Fibroblast of lung (primary cell): ENCODE results near the gene DBH. TPM values are rescaled to one million over a fixed set of nuclear protein-coding genes. Genes with fewer than 3 reads are reported as not detected.

Experiments
- DNase-seq, 2 donors: peaks; one replicate each; pipeline versions ENCODE4 v3.0.0 to v3.0.0-alpha.2; 2010; ENCODE audit warnings: low read depth in 2 of 2
- H2AFZ ChIP-seq: 2 replicates; pipeline ENCODE4 v1.5.1; 2012; ENCODE audit warnings: low read length, control low read depth, inconsistent platforms
- H3K27ac ChIP-seq: 2 replicates; pipeline ENCODE4 v1.5.1; 2011; ENCODE audit warnings: low read length, control low read depth; ENCODE audit not compliant: insufficient read depth
- H3K27me3 ChIP-seq: 2 replicates; pipeline ENCODE4 v1.5.1; 2011; ENCODE audit warnings: mild to moderate bottlenecking, low read length; ENCODE audit not compliant: control insufficient read depth, insufficient read depth
- H3K36me3 ChIP-seq: 2 replicates; pipeline ENCODE4 v1.5.1; 2011; ENCODE audit warnings: low read length; ENCODE audit not compliant: control insufficient read depth, insufficient read depth
- H3K4me1 ChIP-seq: 2 replicates; pipeline ENCODE4 v1.5.1; 2011; ENCODE audit warnings: low read length; ENCODE audit not compliant: control insufficient read depth, insufficient read depth; ENCODE audit errors: extremely low read depth
- H3K4me2 ChIP-seq: 2 replicates; pipeline ENCODE4 v1.5.1; 2011; ENCODE audit warnings: low read length, control low read depth; ENCODE audit not compliant: insufficient read depth; ENCODE audit errors: extremely low read depth
- H3K4me3 ChIP-seq, 4 experiments: fragments of 200-600 bp in 1 of 4; sonication (generic) in 1 of 4; replicated peaks in 1 of 4; 2 replicates each; pipeline ENCODE4 v1.5.1; 2011 to 2016; ENCODE audit warnings: low read length in 4 of 4, low read depth in 3 of 4, mild to moderate bottlenecking in 3 of 4, control low read depth in 2 of 4, inconsistent platforms in 1 of 4, mixed read lengths in 1 of 4; ENCODE audit not compliant: insufficient read depth in 1 of 4; ENCODE audit errors: control extremely low read depth in 1 of 4
- H3K79me2 ChIP-seq: 2 replicates; pipeline ENCODE4 v1.5.1; 2012; ENCODE audit warnings: mild to moderate bottlenecking, low read length, inconsistent platforms; ENCODE audit not compliant: control insufficient read depth, insufficient read depth
- H3K9ac ChIP-seq: 2 replicates; pipeline ENCODE4 v1.5.1; 2011; ENCODE audit warnings: mild to moderate bottlenecking, low read length, control low read depth; ENCODE audit not compliant: insufficient read depth
- H3K9me3 ChIP-seq: 2 replicates; pipeline ENCODE4 v1.5.1; 2012; ENCODE audit warnings: low read depth, low read length; ENCODE audit not compliant: control insufficient read depth, insufficient read depth
- H4K20me1 ChIP-seq: 2 replicates; pipeline ENCODE4 v1.5.1; 2011; ENCODE audit warnings: low read length; ENCODE audit not compliant: control insufficient read depth, insufficient read depth; ENCODE audit errors: extremely low read depth
- CTCF ChIP-seq, 2 donors: IDR thresholded peaks in 1 of 2; conservative IDR thresholded peaks in 1 of 2; 1 replicate in 1 of 2; 2 replicates in 1 of 2; pipeline ENCODE4 v1.5.1; 2011 to 2012; ENCODE audit warnings: low read length in 2 of 2, control low read depth in 1 of 2, inconsistent platforms in 1 of 2, low read depth in 1 of 2, mild to moderate bottlenecking in 1 of 2
- EZH2 ChIP-seq: IDR thresholded peaks from 2 replicates; pipeline ENCODE4 v1.5.1; 2012; ENCODE audit warnings: low read length, control low read depth, mild to moderate bottlenecking; ENCODE audit errors: missing control alignments
- polyA plus RNA-seq, 2 donors: library from polyadenylated mRNA; depleted of rRNA in 1 of 2; stranded (reverse) in 1 of 2; unstranded in 1 of 2; fragments of >200 nt; gene quantifications; 2 replicates each; pipeline ENCODE4 v1.2.1, GENCODE V29; 2011 to 2012; ENCODE audit warnings: missing spikeins in 1 of 2
- total RNA-seq: library from RNA; depleted of rRNA; stranded (reverse); fragments of >200 nt; gene quantifications from 2 replicates; pipeline ENCODE4 v1.2.1, GENCODE V29; 2014

DBH gene
- total and polyA plus RNA-seq, 2 donors (not counting 1 experiment from before 2014, with no cell fraction given) = not detected

- TF ChIP-seq CTCF (conservative IDR thresholded peaks at IDR 0.05 in 1 of 2, IDR thresholded peaks at IDR 0.05 in 1 of 2; ENCODE audit: low read depth in 1 of 2, low read length in 2 of 2) (peak in 1 of 2 donors; percentile 4), EZH2 (no peak)
- Histone ChIP-seq H2AFZ (no peak overlapping the region), H3K4me3 (no peak overlapping the region), H3K9ac (no peak overlapping the region), H3K27me3 (no peaks in the 10 kb centered on the region), H3K36me3 (no peaks in the 10 kb centered on the region), H3K79me2 (no peaks in the 10 kb centered on the region), H3K9me3 (no peaks in the 10 kb centered on the region), H4K20me1 (no peaks in the 10 kb centered on the region), H3K4me2 (no peak overlapping the region), H3K4me1 (no peaks in the 10 kb centered on the region), H3K27ac (no peak overlapping the region)
- DNase-seq = no peak
Observed at GRCh38 chr9:133664173-133665050, 28.2 kb downstream of the DBH start.

- H3K9ac ChIP-seq = no peak overlapping the region
- no peak overlapping the region for H2AFZ ChIP-seq
- no peak for DNase-seq
- H3K4me2 ChIP-seq = no peak overlapping the region
- TF ChIP-seq CTCF (conservative IDR thresholded peaks at IDR 0.05 in 1 of 2, IDR thresholded peaks at IDR 0.05 in 1 of 2; ENCODE audit: low read depth in 1 of 2, low read length in 2 of 2) = no peak
- no peak for TF ChIP-seq EZH2
- H3K27me3 ChIP-seq = no peaks in the 10 kb centered on the region
- no peaks in the 10 kb centered on the region for H3K79me2 ChIP-seq
- no peaks in the 10 kb centered on the region for H3K4me1 ChIP-seq
- H3K27ac ChIP-seq = no peak overlapping the region
- no peaks in the 10 kb centered on the region for H3K9me3 ChIP-seq
- H3K36me3 ChIP-seq = no peaks in the 10 kb centered on the region
- no peak overlapping the region for H3K4me3 ChIP-seq
- no peaks in the 10 kb centered on the region for H4K20me1 ChIP-seq
Observed at GRCh38 chr9:133665096-133665495, 28.9 kb downstream of the DBH start.

- no peak overlapping the region for H2AFZ ChIP-seq
- TF ChIP-seq CTCF (conservative IDR thresholded peaks at IDR 0.05 in 1 of 2, IDR thresholded peaks at IDR 0.05 in 1 of 2; ENCODE audit: low read depth in 1 of 2, low read length in 2 of 2) (no peak), EZH2 (no peak)
- H3K27ac ChIP-seq = no peak overlapping the region
- no peak overlapping the region for H3K4me3 ChIP-seq
- no peaks in the 10 kb centered on the region for H3K79me2 ChIP-seq
- H3K36me3 ChIP-seq = no peaks in the 10 kb centered on the region
- no peaks in the 10 kb centered on the region for H3K27me3 ChIP-seq
- H3K9me3 ChIP-seq = no peaks in the 10 kb centered on the region
- no peak overlapping the region for H3K9ac ChIP-seq
- H4K20me1 ChIP-seq = no peaks in the 10 kb centered on the region
- no peak overlapping the region for H3K4me2 ChIP-seq
- no peak for DNase-seq
- no peaks in the 10 kb centered on the region for H3K4me1 ChIP-seq
Observed at GRCh38 chr9:133665535-133665934, 29.4 kb downstream of the DBH start.
